Right kidney (tissue), 1 donor: Measurements from ENCODE around the gene SCAPER.
A peak's percentile ranks its signal among the peaks of the same experiment; 100 is the strongest.
"Not testable (repeated sequence)": the region's sequence is repeated elsewhere in the genome, so short reads cannot be mapped to it uniquely, and the experiment has no call there.

ENCODE experiments used
- DNase-seq: peaks from one replicate; pipeline ENCODE4 v3.0.0-alpha.2; 2016

Gene SCAPER

DNA sequence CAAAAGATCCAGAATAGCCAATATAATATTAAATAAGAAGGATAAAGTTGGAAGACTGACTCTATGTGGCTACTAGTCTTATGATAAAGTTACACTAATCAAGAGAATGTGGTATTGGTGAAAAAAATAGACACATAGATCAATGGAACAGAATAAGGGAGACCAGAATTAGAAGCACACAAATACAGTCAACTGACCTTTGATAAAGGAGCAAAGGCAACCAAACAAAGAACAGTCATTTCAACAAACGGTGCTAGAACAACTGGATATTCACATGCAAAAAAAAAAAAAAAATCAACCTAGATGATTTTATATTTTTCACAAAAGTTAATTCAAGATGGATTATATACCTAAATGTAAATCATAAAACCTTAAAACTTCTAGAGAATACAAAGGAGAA lies 422.1 kb downstream of the SCAPER start:
- DNase-seq = no peak

- no peak for DNase-seq
These were observed 424.9 kb downstream of the SCAPER start for GRCh38 chr15:76480267-76480666.

DNA sequence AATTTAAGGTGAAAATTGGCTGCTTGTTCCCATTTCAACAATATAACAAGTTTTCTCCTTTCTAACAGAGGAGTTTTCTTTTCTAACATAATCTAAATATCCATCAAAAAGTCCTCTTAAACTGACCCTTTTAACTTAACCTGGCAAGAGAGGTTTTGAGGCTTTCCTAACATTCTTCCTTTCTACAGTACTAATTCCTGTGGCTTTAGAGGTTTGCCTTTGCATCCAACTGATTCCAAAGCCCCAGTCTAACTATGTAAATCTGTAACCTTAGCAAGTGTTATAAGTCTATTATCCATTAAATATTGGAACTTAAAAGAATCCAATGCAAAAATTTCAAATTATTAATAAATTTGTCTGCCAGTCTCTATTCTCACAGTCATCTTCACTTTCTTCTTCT lies 434.4 kb downstream of the SCAPER start:
- no peak for DNase-seq

DNA sequence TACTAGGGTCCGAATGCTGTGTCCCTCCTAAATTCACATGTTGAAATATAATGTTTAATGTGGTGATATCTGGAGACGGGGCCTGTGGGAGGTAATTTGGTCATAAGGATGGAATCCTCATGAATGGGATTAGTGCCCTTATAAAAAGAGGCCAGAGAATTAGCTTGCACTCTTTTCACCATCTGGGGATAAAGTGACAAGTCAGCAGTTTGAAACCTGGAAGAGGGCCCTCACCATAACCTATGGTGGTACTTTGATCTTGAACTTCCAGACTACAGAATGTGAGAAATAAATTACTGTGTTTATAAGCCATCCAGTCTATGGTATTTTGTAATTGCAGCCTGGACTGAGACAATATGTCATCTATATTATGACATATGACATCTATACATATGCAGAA lies 436.4 kb downstream of the SCAPER start:
- no peak for DNase-seq

GRCh38 chr15:76467136-76467535 lies 438.0 kb downstream of the SCAPER start:
- no peak for DNase-seq

DNA sequence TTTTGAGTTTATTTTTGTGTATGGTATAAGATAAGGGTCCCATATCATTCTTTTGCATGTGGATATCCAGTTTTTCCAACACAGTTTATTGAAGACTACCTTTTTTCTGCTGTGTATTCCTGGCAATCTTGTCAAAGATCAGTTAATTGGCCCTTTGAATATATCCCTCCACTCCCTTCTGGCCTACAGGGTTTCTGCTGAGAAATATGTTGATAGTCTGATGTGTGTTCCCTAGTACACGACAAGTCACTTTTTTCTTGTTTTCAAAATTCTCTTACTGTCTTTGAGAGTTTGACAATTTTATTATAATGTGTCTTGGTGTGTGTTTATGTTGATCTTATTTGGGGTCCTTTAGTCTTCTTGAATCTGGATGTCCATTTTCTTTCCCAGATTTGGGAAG lies 439.4 kb downstream of the SCAPER start:
- DNase-seq = no peak

DNA sequence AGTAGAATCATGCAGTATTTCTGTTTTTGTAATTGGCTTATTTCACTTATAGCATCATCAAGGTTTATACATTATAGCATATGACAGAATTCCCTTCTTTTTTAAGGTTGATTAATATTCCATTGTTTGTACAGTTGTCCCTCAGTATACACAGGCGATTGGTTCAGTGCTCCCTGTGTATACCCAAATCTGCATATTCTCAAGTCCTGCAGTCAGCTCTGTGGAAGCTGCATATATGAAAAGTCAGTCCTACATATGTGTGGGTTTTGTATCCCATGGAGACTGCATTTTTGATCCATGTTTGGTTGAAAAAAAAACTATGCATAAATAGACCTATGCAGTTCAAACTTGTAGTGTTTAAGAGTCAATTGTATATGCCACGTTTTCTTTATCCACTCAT lies 440.9 kb downstream of the SCAPER start:
- no peak for DNase-seq

GRCh38 chr15:76460871-76461270 lies 444.3 kb downstream of the SCAPER start:
- no peak for DNase-seq

GRCh38 chr15:76460347-76460746 lies 444.8 kb downstream of the SCAPER start:
- no peak for DNase-seq

DNA sequence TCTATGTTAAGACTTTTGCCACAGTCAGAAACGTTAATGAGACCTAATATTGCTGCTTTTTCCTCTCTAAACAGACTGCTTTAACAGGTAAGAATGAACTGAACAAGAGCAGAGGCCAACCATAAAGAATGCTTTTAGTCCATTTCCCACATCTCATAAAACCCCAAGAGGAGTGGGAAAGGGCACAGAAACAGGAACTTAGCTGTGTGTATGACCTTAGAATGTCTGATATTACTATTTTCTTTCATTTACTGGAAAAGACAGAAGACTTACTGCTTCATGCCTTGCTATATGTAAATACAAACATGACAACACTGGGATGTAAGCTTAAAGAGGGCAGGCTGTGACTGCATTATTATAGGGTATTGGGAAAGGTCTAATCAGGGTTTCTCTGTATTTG lies 453.6 kb downstream of the SCAPER start:
- no peak for DNase-seq

GRCh38 chr15:76449455-76449854 lies 455.7 kb downstream of the SCAPER start:
- DNase-seq = no peak

GRCh38 chr15:76448755-76449154 lies 456.4 kb downstream of the SCAPER start:
- DNase-seq = no peak

DNA sequence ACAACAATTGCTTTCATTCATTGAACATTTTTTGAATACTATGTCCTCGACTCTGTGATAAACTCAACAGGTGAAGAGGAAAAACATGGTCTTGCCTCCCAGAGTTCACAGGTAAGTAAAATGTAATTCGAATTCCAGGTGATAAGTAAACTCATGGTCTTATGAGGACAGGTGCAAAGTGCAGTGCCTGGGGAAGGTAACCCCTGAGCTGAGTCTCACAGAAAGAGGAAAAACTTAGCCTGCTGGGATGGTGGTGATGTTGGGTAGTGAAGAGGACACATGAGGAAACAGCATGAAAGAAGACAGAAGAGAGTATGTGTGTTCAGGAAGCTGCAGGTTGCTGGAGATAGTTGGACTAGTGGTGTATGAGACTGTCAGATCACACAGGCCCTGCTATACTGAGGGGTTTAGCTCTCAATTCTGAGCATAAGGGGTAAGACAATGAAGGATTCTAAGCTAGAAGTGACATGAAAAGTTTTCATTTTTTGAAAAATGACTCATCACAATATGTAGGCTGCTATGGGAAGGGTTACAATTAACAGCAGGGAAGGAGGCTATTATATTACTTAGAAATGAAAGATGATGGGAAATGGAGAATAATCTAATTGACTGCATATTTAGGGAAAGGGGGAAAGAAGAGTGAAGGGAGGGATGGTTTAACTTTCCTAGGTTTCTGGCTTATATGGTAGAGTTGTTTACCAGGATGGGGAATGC lies 457.3 kb downstream of the SCAPER start:
- no peak for DNase-seq

DNA sequence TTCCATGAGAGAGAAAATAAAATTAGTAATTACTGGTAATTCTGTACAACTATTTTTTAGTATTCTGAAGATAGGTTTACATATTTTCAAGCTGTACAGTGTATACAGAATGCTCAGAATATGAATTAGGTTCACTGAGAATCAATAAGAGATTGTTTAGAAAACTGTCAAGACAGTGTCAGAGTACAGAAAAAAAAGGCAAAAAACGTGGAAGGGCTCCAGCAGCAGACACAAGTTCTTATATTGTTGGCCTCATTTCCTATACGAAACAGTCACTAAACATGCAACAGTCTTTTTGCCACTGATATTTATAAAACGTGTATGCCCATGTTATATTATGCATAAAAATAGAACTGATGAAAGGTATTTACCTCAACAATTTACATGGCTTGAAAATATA lies 464.7 kb downstream of the SCAPER start:
- DNase-seq = no peak

GRCh38 chr15:76439542-76439941 lies 465.6 kb downstream of the SCAPER start:
- peak; percentile 2 for DNase-seq

- DNase-seq = no peak
These were observed 471.2 kb downstream of the SCAPER start for GRCh38 chr15:76433798-76434400.

DNA sequence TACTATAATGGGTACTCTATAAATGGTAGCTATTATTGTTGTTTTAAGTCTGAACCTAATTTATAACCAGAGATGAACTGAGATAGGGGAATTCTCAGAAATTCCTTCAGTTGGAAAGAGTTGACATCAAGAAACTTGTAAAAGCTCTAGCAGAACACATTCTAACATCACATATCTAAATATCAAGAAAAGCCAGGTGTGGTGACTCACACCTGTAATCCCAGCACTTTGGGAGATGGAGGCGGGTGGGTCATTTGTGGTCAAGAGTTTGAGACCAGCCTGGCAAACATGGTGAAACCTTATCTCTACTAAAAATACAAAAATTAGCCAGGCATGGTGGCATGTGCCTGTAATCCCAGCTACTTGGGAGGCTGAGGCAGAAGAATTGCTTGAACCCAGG lies 472.1 kb downstream of the SCAPER start:
- not testable (repeated sequence) for DNase-seq

DNA sequence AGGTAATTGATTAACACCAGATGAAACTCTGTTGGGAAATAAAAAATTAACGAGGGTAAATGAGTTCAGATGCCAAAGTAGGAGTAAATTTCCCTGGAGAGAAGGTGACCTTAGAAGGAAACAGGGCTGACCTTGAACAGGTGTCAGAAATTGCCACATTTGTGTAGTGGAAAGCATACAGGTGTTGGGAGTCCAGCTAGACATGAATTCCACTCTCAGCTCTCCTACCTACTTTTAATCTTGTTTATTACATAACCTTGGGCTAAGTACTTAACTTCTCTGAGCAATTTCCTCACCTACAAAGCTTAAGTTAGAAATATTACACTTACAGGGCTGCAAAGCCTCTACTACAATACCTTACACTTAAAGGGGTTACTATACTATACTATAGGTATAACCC lies 472.5 kb downstream of the SCAPER start:
- peak; percentile 5 for DNase-seq

DNA sequence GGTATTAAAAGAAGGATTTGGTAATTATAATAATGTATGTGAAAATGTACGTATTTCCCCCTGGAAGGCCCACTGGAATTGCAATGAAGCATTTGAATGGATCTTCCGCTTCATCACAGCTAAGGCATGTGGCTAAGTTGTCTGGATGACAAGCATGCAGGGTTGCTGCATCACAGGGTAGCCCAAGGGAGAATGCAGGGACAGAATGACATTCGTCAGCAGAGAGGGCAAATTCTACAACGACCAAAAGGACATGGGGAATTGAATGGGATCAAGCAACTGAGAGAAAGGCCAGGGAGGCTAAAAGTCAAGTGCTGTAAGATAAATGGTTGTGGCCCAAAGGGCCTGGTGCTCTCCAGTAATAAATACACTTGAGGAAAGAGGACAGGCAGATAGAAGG lies 473.2 kb downstream of the SCAPER start:
- DNase-seq = peak; percentile 2

DNA sequence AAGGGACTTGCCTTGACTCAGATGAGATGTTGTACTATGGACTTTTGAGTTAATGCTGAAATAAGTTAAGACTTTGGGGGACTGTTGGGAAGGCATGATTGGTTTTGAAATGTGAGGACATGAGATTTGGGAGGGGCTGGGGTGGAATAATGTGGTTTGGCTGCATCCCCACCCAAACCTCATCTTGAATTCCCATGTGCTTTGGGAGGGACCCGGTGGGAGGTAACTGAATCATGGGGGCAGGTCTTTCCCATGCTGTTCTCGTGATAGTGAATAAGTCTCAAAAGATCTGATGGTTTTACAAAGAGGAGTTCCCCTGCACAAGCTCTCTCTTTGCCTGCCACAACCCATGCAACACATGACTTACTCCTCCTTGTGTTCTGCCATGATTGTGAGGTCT lies 474.4 kb downstream of the SCAPER start:
- not testable (repeated sequence) for DNase-seq

DNA sequence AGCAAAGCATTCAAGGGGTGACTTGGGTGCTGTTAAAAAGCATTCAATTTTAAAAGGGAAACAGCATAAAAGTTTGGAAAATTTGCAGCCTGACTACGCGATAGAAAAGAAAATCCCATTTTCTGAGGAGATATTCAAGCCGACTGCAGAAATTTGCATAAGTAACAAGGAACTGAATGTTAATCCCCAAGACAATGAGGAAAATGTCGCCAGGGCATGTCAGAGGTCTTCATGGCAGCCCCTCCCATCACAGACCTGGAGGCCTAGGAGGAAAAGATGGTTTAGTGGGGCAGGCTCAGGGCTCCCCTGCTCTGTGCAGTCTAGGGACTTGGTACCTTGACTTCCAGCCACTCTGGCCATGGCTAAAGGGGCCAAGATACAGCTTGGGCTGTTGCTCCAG lies 475.5 kb downstream of the SCAPER start:
- no peak for DNase-seq

DNA sequence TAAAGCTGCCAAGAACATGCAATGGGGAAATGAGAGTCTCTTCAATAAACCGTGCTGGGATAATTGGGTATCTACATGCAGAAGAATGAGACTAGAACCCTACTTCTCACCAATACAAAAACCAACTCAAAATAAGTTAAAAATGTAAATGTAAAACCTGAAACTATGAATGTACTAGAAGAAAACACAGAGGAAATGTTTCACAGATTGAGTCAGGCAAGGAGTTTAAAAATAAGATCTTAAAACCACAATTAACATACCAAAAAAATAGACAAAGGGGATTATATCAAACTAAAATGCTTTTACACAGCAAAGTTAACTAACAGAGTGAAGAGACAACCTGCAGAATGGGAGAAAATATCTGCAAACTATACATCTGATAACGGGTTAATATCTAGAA lies 478.2 kb downstream of the SCAPER start:
- DNase-seq = no peak

DNA sequence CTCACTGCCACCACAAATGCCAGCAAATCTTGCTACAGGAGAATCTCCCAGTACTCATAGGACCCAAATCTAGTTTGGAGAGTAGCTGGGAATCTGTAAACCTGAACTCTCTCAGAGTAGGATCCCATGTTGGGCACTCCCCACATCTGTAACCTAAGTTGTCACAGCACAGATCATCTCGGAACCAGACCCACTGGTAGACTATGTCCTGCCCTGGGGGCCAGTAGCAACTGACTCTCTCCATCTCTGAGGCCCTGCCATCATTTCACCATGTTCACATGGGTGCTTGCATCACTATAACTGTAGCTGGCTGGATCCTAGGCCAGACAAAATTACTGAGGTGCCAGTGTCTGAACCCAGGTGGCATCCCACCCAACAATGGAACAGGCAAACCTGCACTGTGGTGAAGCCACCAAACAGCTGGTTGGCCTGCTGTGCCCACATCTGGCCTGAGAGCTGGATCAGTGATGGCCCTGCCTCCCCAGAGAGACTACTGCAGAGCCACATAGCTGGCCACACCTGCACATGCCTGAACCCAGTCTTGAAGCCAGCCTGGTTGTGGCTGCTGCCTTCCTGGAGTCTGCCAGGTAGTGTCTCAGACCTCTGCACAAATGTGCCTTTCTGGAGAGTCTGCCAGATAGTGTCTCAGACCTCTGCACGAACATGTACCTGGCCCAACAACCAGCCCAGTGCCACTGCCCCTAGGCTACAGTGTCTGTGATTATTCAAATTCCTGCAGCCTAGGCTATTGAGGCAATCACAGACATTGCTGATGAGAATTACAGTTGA lies 486.6 kb downstream of the SCAPER start:
- DNase-seq = no peak

- DNase-seq = no peak
These were observed 503.9 kb downstream of the SCAPER start for GRCh38 chr15:76401285-76401684.
